ENCODE results near the gene TOM1L2.

The TOM1L2 gene

DNA sequence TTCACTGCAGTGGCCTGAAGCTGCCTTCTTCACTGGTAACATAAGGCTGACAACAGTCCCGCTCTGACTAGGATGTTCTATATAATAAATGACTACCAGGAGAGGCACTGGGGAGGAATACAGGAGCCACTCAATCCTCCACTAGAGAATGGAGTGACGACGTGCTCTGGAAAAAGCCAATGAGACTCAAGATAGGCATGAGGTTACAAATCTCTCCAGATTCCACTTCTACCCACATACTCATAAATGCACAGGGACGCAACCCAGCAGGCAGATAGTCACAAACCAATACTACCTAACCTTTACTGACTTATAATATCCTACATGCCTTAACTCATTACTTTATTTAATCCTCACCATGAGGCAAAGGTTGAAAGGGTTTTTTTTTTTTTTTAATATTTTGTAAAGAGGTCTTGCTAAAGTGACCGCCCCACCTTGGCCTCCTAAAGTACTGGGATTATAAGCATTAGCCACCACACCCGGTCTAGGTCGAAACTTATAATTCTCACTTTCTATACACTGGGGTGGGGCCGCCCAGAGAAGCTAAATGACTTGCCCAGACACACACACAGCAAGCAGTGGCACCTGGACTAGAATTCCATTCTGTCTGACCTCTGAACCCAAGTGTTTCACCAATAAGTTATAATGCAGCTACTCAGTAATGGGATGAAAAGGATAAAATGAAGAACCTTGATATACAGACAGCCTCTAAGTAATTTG lies 33.7 kb downstream of the TOM1L2 start:
- TF ChIP-seq, protein P1, sequence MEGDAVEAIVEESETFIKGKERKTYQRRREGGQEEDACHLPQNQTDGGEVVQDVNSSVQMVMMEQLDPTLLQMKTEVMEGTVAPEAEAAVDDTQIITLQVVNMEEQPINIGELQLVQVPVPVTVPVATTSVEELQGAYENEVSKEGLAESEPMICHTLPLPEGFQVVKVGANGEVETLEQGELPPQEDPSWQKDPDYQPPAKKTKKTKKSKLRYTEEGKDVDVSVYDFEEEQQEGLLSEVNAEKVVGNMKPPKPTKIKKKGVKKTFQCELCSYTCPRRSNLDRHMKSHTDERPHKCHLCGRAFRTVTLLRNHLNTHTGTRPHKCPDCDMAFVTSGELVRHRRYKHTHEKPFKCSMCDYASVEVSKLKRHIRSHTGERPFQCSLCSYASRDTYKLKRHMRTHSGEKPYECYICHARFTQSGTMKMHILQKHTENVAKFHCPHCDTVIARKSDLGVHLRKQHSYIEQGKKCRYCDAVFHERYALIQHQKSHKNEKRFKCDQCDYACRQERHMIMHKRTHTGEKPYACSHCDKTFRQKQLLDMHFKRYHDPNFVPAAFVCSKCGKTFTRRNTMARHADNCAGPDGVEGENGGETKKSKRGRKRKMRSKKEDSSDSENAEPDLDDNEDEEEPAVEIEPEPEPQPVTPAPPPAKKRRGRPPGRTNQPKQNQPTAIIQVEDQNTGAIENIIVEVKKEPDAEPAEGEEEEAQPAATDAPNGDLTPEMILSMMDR (conservative IDR thresholded peaks at IDR 0.05; ENCODE audit: low read depth, low read length): no peak
- no peak overlapping the region for H3K4me3 ChIP-seq (ENCODE audit: low read depth, low read length)
- DNase-seq (ENCODE audit: low read depth): no peak

DNA sequence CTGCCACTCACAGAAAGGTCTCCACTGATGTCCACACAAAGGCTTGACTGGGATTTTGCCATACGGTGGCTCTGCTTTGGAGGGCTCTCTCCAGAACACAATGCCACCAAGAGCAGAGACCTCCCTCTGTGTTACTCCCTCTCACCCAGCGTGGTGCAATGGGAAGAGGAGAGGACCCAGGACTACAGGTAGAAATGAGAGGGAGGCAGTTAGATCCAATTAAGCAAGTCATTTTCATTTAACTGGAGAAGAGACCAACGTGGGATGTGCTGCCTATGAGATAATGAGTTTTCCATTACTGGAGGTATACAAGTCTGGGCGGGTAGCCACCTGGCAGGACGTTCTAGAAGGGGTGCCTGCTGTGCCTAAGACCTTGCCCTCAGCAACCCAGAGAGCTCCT lies 34.2 kb downstream of the TOM1L2 start:
- DNase-seq (ENCODE audit: low read depth): no peak
- H3K4me3 ChIP-seq (ENCODE audit: low read depth, low read length): no peak overlapping the region
- TF ChIP-seq, protein P1 (conservative IDR thresholded peaks at IDR 0.05; ENCODE audit: low read depth, low read length): no peak

GRCh38 chr17:17937201-17937853 lies 34.9 kb downstream of the TOM1L2 start:
- H3K4me3 ChIP-seq (ENCODE audit: low read depth, low read length): no peak overlapping the region
- DNase-seq (ENCODE audit: low read depth): no peak
- TF ChIP-seq, protein P1 (conservative IDR thresholded peaks at IDR 0.05; ENCODE audit: low read depth, low read length): no peak

DNA sequence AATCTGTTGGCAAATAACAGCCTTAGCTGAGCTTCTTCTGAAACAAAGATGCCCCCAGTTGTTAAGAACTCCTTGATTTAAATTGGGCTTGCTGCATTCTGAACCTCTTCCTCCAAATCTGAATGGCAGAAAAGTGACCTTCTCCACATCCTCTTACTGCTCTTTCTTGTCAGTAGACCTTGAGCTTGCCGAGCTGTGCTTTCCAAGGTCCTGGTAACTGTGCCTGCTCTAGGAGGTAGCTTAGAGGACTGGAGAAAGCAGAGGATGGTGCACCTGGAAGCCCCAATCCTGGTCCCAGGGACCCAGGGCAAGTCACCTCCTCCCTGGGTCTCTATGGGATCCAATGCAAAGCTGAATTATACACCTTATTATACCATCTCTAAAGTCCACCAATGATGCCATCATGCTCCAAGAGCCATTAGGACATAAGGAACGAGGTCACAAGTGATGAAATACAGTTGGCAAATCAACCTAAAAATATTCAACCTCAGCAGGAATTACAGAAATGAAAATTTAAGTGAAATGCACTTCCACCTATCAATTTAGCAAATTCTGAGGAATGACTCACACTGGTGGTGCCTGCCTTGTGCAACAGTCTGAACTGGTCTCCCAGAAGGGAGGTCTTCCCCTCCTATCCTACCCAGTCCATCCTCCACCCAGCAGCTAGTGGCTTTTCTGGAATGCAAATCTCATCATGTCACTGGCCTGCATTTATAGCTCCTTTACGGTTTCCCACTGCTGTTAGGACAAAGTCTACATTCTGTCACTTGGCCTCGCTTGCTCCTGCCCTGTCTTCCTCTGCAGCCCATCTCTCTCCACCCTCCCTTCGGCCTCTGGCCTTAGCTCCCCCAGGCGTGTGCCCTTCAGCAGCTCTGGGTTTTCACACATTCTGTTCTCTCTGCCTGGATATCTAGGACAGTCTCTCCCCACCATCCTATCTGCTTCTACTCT lies 36.6 kb downstream of the TOM1L2 start:
- TF ChIP-seq, protein P1 (conservative IDR thresholded peaks at IDR 0.05; ENCODE audit: low read depth, low read length): no peak
- DNase-seq (ENCODE audit: low read depth): peak; percentile 96
- H3K4me3 ChIP-seq (ENCODE audit: low read depth, low read length): no peak overlapping the region

DNA sequence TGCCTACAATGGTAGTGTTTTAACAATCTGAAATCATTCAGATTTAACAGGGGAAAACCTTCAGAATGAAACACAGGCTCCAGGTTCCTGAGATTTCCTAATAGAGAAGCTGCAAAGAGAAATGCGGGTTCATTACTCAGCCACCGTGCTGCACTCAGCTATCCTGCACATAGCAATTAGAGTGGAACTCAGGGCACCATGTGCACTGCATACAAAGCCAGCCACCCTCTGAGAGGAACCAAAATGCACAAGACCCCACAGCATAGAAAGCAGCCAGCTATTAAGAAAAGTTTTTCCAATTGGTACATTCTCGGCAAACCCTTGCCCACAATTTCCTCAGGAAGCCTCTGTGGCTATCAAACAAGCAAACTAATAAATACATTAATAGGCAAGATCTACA lies 37.4 kb downstream of the TOM1L2 start:
- TF ChIP-seq, protein P1 (conservative IDR thresholded peaks at IDR 0.05; ENCODE audit: low read depth, low read length): no peak
- H3K4me3 ChIP-seq (ENCODE audit: low read depth, low read length): no peak overlapping the region
- no peak for DNase-seq (ENCODE audit: low read depth)

- TF ChIP-seq, protein P1 (conservative IDR thresholded peaks at IDR 0.05; ENCODE audit: low read depth, low read length): no peak
- H3K4me3 ChIP-seq (ENCODE audit: low read depth, low read length): no peak overlapping the region
- DNase-seq (ENCODE audit: low read depth): no peak
Measured at GRCh38 chr17:17934214-17934613, 38.0 kb downstream of the TOM1L2 start.

Data from choroid plexus epithelial cell (primary cell).